NCI-H69 (cell line): ENCODE measurements around the gene FAM107B.
"Not testable (repeated sequence)": the region's sequence is repeated elsewhere in the genome, so short reads cannot be mapped to it uniquely, and the experiment has no call there.

ENCODE experiments used
- DNase-seq: peaks from one replicate; lab custom pipeline; 2025; lab: John Stamatoyannopoulos, UW

Gene FAM107B

DNA sequence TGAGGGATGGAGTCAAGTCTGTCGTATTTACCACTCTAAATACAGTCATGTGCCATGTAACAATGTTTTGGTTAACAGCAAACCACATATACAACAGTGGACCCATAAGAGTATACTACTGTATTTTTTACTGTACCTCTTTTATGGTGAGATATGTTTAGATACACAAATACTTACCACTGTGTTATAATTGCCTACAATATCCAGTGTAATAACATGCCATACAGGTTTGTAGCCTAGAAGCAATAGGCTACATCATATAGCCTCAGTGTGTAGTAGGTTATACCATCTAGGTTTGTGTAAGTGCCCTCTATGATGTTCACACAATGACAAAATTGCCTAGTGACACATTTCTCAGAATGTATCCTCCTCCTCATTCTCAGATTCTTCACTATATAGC is 110.4 kb downstream of the FAM107B start:
- no peak for DNase-seq

DNA sequence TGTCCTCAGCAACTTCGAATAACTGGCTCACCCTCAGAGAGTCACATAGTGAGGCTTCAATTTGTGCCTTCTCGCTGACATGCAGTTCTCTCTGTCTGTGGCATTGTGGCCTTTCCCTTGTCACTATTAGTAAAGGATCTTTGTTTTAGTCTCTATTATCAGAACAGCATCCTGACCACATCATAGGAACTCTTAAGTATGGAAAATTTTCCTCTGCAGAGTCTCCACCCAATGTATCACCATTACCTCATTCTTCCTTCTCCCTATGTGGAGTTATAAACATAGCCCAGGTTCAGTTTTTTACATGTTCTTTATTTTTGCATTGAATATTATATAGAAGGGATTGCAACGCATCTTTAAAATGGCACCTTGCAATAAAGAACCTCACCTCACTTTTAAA is 112.9 kb downstream of the FAM107B start:
- DNase-seq: no peak

- no peak for DNase-seq
These were observed 113.9 kb downstream of the FAM107B start for GRCh38 chr10:14660831-14661230.

DNA sequence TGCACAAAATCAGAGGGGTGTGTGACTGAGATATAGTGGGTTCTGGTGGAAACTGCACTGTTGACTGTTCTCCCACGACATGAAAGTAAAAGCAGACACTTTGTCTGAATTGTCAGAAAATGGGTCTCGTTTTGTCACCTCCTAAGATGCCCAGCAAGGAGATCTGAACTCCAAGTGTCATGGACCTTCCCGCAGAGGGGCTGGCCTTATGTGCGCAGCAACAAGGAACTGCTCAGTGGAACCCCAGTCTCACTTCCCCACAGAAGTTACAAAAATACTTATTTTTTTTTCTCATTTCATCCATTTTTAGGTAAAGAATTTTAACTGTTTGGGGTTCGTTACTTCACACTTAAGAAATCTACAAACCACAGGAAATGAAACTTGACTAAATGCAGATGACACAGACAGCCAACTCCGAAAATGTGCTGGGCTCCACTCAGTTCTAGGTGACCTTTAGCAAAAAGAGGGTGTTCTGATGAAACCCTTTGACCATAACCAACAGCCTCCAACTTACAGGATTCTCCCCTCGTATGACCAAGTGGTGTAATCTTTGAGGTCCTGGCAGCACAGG is 115.0 kb downstream of the FAM107B start:
- no peak for DNase-seq

DNA sequence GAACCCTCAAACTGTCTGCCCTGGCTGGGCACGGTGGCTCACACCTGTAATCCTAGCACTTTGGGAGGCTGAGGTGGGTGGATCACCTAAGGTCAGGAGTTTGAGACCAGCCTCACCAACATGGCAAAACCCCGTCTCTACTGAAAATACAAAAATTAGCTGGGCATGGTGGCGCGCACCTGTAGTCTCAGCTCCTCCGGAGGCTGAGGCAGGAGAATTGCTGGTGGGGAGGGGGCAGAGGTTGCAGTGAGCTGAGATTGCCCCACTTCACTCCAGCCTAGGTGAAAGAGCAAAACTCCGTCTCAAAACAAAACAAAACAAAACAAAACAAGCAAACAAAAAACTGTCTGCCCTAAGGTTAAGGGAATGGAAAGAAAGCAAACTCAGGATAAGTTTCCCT is 115.6 kb downstream of the FAM107B start:
- not testable (repeated sequence) for DNase-seq

- DNase-seq: no peak
These were observed 116.2 kb downstream of the FAM107B start for GRCh38 chr10:14658331-14659127.

DNA sequence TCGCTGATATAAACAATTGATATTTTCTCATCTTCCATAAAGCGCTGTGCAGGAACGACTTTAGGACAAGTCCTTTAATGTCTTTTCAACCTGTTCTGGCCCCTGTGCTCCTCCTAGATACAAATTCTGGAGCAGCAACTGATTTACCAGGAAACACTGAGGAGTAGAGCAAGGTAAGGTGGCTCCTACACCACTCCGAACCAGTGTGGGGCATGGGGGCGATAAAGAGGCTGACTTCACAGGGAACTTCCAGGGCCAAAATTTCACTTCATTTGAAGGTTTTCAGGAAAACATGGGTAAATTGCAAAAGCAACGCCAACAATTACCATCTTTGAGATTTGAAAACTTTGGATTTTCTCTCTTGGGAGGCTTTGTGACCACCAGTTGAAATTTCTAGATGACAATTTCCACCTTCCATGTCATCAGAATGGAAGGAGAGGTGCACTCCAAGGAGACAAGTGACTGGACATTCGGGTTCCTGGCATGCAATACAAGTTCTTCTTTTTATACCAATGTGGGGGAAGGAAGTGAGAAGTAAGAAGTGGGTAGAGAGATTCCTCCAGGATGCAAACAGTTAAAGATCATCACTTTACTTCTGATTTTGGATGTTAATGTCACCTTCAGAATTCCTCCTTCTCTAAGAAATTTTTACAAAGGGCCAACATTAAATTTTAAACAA is 118.5 kb downstream of the FAM107B start:
- no peak for DNase-seq

DNA sequence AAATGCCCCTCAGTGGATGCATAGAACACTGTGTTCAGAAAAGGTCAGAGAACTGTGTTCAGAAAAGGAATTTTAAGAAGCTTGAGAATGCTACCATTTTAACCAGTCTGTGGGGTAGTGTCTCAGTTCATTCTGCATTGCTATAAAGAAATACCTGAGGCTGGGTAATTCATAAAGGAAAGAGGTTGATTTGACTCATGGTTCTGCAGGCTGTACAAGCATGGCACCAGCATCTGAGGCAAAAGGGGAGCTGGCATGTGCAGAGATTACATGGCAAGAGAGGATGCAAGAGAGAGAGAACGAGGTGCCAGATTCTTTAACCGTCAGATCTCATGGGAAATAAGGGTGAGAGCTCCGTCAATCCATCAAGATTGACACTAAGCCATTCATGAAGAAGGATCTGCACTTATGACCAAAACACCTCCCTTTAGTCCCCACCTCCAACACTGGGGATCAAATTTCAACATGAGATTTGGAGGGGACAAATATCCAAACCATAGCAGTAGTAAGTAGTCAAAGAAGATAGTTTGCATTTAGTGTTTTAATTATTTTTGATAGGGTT is 119.8 kb downstream of the FAM107B start:
- no peak for DNase-seq

GRCh38 chr10:14653271-14654161 is 121.2 kb downstream of the FAM107B start:
- peak; percentile 40 for DNase-seq

DNA sequence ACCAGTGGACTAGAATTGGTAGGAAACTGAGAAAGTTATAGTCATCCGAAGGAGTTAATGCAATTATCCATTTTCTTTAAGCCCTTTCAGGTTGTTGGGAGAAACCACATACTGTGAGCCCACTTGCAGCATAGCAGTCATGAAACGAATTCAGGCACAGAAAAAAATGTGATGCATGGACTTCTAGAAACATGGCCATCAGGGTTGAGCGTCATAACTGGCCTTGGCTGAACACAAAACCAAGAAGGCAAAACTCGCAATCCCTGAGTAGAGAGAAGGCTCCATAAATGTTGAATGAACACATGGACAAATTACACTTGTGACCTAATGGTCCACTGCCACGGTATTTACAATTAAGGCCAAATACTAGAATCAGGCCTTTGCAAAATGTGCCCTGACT is 121.9 kb downstream of the FAM107B start:
- DNase-seq: no peak

GRCh38 chr10:14652067-14652466 is 122.6 kb downstream of the FAM107B start:
- no peak for DNase-seq

- DNase-seq: no peak
These were observed 125.0 kb downstream of the FAM107B start for GRCh38 chr10:14649739-14650138.

DNA sequence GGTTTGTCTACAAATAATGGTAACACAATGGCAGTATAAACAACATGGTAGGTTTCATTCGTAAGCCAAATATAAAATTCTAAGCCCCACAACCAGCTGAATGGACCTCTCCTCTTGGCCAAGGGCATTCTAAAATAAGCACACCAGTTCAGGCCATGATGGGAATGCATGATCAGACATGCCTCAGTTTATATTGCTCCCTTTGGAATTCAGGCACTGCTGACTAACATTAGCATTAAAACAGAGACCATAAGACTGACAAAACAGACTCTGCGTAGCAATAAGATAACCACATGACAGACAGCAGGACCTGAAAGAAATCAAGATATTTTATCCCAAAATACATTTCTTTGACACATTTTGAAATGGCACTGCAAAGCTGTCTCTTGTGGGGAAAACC is 125.8 kb downstream of the FAM107B start:
- DNase-seq: peak; percentile 7

- peak; percentile 84 for DNase-seq
These were observed 126.5 kb downstream of the FAM107B start for GRCh38 chr10:14648005-14648765.

GRCh38 chr10:14645239-14645960 is 129.3 kb downstream of the FAM107B start:
- no peak for DNase-seq

DNA sequence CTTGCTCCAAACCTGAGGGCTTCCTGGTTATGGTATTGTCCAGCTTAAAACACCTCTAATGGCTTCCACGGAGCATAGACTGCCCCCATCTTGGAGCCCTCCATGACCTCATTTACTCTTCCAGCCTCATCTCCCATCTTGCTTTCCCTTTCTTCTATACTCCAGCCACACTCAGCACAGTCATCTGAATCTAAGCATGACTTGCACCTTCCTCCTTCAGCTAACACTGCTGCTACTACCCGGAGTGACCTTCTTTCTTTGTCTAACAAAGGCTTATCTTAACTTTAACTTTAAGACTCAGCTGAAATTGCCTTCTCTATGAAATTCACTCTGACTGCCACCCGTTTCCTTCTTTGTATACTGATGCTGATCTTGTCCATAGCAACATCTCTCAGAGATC is 135.1 kb downstream of the FAM107B start:
- DNase-seq: no peak

DNA sequence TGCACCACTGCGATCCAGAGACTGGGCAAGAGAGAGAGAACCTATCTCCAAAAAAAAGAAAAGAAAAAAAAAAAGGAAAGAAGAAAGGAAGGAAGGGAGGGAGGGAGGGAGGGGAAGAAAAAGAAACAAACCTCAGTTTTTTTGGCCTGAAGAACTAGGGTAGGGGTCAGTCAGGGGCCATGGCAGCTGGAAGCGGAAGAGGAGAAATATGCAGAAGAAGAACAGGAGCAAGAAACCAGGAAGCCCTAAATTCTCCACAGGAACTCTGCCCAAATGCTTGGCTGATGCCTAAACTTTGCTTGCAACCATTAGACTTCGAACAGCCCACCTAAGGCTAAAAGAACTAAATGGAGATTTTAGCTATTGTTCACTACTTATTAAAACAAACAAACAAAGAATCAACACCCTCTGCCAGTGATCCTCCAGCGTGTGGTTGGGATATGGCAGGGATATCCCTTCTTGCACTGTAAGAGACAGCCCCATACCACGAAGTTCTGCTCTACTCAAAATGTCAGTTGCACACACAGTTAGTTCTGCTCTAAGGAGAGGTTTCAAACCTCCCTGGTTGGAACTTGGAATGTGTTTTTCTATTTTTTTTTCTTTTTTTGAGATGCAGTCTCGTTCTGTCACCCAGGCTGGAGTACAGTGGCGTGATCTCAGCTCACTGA is 139.5 kb downstream of the FAM107B start:
- no peak for DNase-seq

DNA sequence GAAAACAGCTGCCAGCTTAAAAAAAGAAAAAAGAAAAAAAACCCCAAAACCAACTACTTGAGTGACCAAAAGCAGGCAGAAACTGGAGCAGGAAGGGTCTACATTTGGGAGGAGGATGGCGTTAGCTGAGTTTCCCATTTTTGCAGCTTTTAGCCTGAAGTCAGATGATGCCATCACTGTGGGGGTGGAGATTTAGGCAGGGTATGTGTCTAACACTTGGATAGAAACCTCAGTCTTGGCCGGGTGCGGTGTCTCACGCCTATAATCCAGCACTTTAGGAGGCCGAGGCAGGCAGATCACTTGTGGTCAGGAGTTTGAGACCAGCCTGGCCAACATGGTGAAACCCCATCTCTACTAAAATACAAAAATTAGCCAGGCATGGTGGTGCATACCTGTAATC is 140.1 kb downstream of the FAM107B start:
- not testable (repeated sequence) for DNase-seq

DNA sequence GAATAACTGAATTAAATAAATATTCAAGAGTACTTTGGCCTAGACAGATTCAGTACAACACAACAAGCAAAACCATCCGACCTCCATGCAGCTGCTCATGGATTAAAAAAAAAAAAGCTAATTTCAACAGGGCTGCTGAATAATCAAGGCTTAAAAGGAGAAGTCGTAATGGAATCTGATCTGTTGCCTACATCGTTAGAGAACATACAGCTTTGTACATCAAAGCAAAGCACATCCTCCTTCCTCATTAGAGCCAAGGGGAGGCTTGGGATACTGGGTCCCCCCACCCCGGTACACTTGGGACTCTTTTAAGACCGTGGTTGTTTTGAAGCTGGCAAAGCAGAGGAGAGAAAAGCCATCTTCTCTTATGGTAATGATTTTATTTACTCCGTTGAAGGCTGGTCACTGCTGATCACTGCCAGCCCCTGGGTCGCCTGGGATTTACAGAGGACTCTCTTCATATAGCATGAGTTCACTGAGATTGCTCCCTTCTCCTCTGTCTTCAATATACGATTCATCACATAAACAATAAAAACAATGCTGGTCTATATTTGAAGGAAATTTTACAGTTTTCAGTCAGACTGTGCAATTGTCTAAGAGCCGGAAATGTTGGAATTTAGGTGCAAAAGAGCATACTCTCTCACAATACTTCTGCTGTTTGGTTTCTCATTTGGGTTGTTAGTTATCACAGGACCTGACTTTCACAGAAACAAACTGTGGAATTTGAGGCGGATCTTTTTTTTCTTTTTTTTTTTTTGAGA is 148.8 kb downstream of the FAM107B start:
- peak; percentile 41 for DNase-seq
